Cerebellar cortex (tissue), 1 donor: ENCODE measurements around the gene PHC3.
"Not testable (repeated sequence)": the region's sequence is repeated elsewhere in the genome, so short reads cannot be mapped to it uniquely, and the experiment has no call there.

ENCODE experiments used
- DNase-seq: peaks from one replicate; pipeline ENCODE4 v3.0.0-alpha.2; 2015; ENCODE audit warnings: low spot score

Gene PHC3

GRCh38 chr3:170195759-170196158 lies 14.2 kb upstream of the PHC3 start:
- not testable (repeated sequence) for DNase-seq

- no peak for DNase-seq
Measured at GRCh38 chr3:170189398-170190256, 8.1 kb upstream of the PHC3 start.

GRCh38 chr3:170180079-170180907 lies 1.2 kb downstream of the PHC3 start:
- DNase-seq, result no peak

- DNase-seq, result no peak
Measured at GRCh38 chr3:170179432-170179831, 2.1 kb downstream of the PHC3 start.

- no peak for DNase-seq
Measured at GRCh38 chr3:170178651-170179050, 2.9 kb downstream of the PHC3 start.

GRCh38 chr3:170171563-170171962 lies 10.0 kb downstream of the PHC3 start:
- no peak for DNase-seq

GRCh38 chr3:170164717-170165116 lies 16.8 kb downstream of the PHC3 start:
- no peak for DNase-seq

- no peak for DNase-seq
Measured at GRCh38 chr3:170163956-170164645, 17.4 kb downstream of the PHC3 start.

- no peak for DNase-seq
Measured at GRCh38 chr3:170162630-170163029, 18.9 kb downstream of the PHC3 start.

- no peak for DNase-seq
Measured at GRCh38 chr3:170162052-170162451, 19.5 kb downstream of the PHC3 start.

- DNase-seq, result no peak
Measured at GRCh38 chr3:170159933-170160332, 21.6 kb downstream of the PHC3 start.

GRCh38 chr3:170159459-170159858 lies 22.1 kb downstream of the PHC3 start:
- DNase-seq, result no peak

GRCh38 chr3:170155604-170156003 lies 25.9 kb downstream of the PHC3 start:
- DNase-seq, result no peak

- no peak for DNase-seq
Measured at GRCh38 chr3:170154569-170155143, 26.9 kb downstream of the PHC3 start.

- no peak for DNase-seq
Measured at GRCh38 chr3:170154084-170154483, 27.4 kb downstream of the PHC3 start.

GRCh38 chr3:170151536-170151935 lies 30.0 kb downstream of the PHC3 start:
- DNase-seq, result no peak

- no peak for DNase-seq
Measured at GRCh38 chr3:170149016-170149415, 32.5 kb downstream of the PHC3 start.

GRCh38 chr3:170145278-170145677 lies 36.3 kb downstream of the PHC3 start:
- no peak for DNase-seq

GRCh38 chr3:170144437-170144843 lies 37.1 kb downstream of the PHC3 start:
- DNase-seq, result no peak

- DNase-seq, result no peak
Measured at GRCh38 chr3:170142373-170142772, 39.2 kb downstream of the PHC3 start.

GRCh38 chr3:170137986-170138385 lies 43.5 kb downstream of the PHC3 start:
- no peak for DNase-seq

GRCh38 chr3:170132335-170132734 lies 49.2 kb downstream of the PHC3 start:
- DNase-seq, result no peak
